HepG2 (cell line): Measurements from ENCODE around the gene UAP1L1. TPM values are rescaled to one million over a fixed set of nuclear protein-coding genes. Genes with fewer than 3 reads are reported as not detected.

Experiments
- ADNP ChIP-seq: sonication (generic); formaldehyde crosslinking; IDR thresholded peaks from 2 replicates; pipeline ENCODE4 v1.4.0; 2020; ENCODE audit warnings: missing genetic modification reagents
- AKNA ChIP-seq: sonication (generic); formaldehyde crosslinking; IDR thresholded peaks from 2 replicates; pipeline ENCODE4 v1.4.0; 2020; ENCODE audit warnings: missing genetic modification reagents, borderline replicate concordance
- DNMT3B ChIP-seq: conservative IDR thresholded peaks from 2 replicates; pipeline ENCODE4 v1.6.1; 2016; ENCODE audit warnings: missing biosample characterization, control low read depth
- LCORL ChIP-seq, 2 experiments: fragments of 450-650 bp in 1 of 2; sonication (generic) in 1 of 2; formaldehyde crosslinking in 1 of 2; IDR thresholded peaks; 2 replicates each; pipeline versions ENCODE4 v1.5.0 to v1.6.1; 2017 to 2020; ENCODE audit warnings: antibody characterized with exemption in 1 of 2, missing genetic modification reagents in 1 of 2
- MEIS1 ChIP-seq: sonication (generic); formaldehyde crosslinking; IDR thresholded peaks from 2 replicates; pipeline ENCODE4 v1.9.0; 2021; ENCODE audit warnings: mild to moderate bottlenecking, missing genetic modification reagents, moderate library complexity, borderline replicate concordance
- MIER2 ChIP-seq: IDR thresholded peaks from 2 replicates; pipeline ENCODE4 v1.6.1; 2016; ENCODE audit warnings: missing biosample characterization, missing genetic modification reagents
- RXRB ChIP-seq: IDR thresholded peaks from 2 replicates; pipeline ENCODE4 v1.6.1; 2016; ENCODE audit warnings: borderline replicate concordance, missing genetic modification reagents, missing compliant biosample characterization
- ZBTB1 ChIP-seq: sonication (generic); formaldehyde crosslinking; IDR thresholded peaks from 2 replicates; pipeline ENCODE4 v1.4.0; 2020; ENCODE audit warnings: missing genetic modification reagents, borderline replicate concordance
- ZBTB7B ChIP-seq: sonication (generic); formaldehyde crosslinking; IDR thresholded peaks from 2 replicates; pipeline ENCODE4 v1.4.0; 2020; ENCODE audit warnings: missing genetic modification reagents
- ZFAT ChIP-seq: sonication (generic); formaldehyde crosslinking; conservative IDR thresholded peaks from 2 replicates; pipeline ENCODE4 v1.8.1; 2023; ENCODE audit warnings: missing genetic modification reagents, inconsistent platforms
- ZFP1 ChIP-seq: IDR thresholded peaks from 2 replicates; pipeline ENCODE4 v1.6.1; 2016
- ZNF337 ChIP-seq: sonication (generic); formaldehyde crosslinking; IDR thresholded peaks from 2 replicates; pipeline ENCODE4 v1.5.1; 2020; ENCODE audit warnings: missing genetic modification reagents, low read depth, mild to moderate bottlenecking, borderline replicate concordance
- ZNF569 ChIP-seq: sonication (generic); formaldehyde crosslinking; IDR thresholded peaks from 2 replicates; pipeline ENCODE4 v1.5.0; 2020; ENCODE audit warnings: mild to moderate bottlenecking, missing genetic modification reagents, moderate library complexity, borderline replicate concordance
- ZNF761 ChIP-seq: sonication (generic); formaldehyde crosslinking; conservative IDR thresholded peaks from 2 replicates; pipeline ENCODE4 v1.4.0; 2020; ENCODE audit warnings: mild to moderate bottlenecking, missing genetic modification reagents
- ZSCAN29 ChIP-seq: sonication (generic); formaldehyde crosslinking; conservative IDR thresholded peaks from 2 replicates; pipeline ENCODE4 v1.4.0; 2020; ENCODE audit warnings: mild to moderate bottlenecking, missing genetic modification reagents
- polyA plus RNA-seq, 8 experiments: library from polyadenylated mRNA; depleted of rRNA in 3 of 8; stranded (reverse) in 7 of 8; unstranded in 1 of 8; fragments of >200 nt; fragmentation: Illumina TruSeq in 4 of 8; extraction: Trizol in 4 of 8; gene quantifications; 2 replicates each; pipeline versions ENCODE4 v1.2.1 to v1.2.3, GENCODE V29; 2011 to 2016; ENCODE audit warnings: low read depth in 4 of 8, missing spikeins in 1 of 8, mixed read lengths in 1 of 8; ENCODE audit not compliant: insufficient read depth in 1 of 8
- total RNA-seq, 5 experiments: library from RNA; depleted of rRNA; stranded (reverse); fragments of >200 nt; fragmentation: Illumina TruSeq; extraction: Trizol; gene quantifications; 2 replicates each; pipeline ENCODE4 v1.2.3, GENCODE V29; 2016; ENCODE audit warnings: low read depth in 1 of 5
- TF ChIP-seq, protein P1 (sequence below): sonication (generic); formaldehyde crosslinking; IDR thresholded peaks from 2 replicates; pipeline ENCODE4 v1.5.0; 2020; ENCODE audit warnings: mild to moderate bottlenecking, missing genetic modification reagents, borderline replicate concordance
- TF ChIP-seq, protein P2 (sequence below): sonication (generic); formaldehyde crosslinking; IDR thresholded peaks from 2 replicates; pipeline ENCODE4; 2020; ENCODE audit warnings: missing genetic modification reagents, mild to moderate bottlenecking, borderline replicate concordance

Gene UAP1L1
- total and polyA plus RNA-seq, 2 of the 13 experiments (the other 11 are each of a cell fraction or from before 2014, with no cell fraction given), result 5.4 to 6.4 TPM

GRCh38 chr9:137116728-137117127, 39.4 kb downstream of the UAP1L1 start (continued):
- no peak for TF ChIP-seq DNMT3B (CRISPR knock-in tag)
- no peak for TF ChIP-seq ZBTB1 (CRISPR knock-in tag)
- no peak for TF ChIP-seq LCORL (IDR thresholded peaks at IDR 0.05)
- no peak; the same call in 1 of the 2 replicates for TF ChIP-seq LCORL (CRISPR knock-in tag; IDR thresholded peaks at IDR 0.05)
- TF ChIP-seq, protein P1, sequence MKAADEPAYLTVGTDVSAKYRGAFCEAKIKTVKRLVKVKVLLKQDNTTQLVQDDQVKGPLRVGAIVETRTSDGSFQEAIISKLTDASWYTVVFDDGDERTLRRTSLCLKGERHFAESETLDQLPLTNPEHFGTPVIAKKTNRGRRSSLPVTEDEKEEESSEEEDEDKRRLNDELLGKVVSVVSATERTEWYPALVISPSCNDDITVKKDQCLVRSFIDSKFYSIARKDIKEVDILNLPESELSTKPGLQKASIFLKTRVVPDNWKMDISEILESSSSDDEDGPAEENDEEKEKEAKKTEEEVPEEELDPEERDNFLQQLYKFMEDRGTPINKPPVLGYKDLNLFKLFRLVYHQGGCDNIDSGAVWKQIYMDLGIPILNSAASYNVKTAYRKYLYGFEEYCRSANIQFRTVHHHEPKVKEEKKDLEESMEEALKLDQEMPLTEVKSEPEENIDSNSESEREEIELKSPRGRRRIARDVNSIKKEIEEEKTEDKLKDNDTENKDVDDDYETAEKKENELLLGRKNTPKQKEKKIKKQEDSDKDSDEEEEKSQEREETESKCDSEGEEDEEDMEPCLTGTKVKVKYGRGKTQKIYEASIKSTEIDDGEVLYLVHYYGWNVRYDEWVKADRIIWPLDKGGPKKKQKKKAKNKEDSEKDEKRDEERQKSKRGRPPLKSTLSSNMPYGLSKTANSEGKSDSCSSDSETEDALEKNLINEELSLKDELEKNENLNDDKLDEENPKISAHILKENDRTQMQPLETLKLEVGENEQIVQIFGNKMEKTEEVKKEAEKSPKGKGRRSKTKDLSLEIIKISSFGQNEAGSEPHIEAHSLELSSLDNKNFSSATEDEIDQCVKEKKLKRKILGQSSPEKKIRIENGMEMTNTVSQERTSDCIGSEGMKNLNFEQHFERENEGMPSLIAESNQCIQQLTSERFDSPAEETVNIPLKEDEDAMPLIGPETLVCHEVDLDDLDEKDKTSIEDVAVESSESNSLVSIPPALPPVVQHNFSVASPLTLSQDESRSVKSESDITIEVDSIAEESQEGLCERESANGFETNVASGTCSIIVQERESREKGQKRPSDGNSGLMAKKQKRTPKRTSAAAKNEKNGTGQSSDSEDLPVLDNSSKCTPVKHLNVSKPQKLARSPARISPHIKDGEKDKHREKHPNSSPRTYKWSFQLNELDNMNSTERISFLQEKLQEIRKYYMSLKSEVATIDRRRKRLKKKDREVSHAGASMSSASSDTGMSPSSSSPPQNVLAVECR, result peak; percentile 40; the same call in 1 of the 2 replicates
- TF ChIP-seq ZNF569 (CRISPR knock-in tag), result no peak
- peak; percentile 56; the same call in 1 of the 2 replicates for TF ChIP-seq ZSCAN29
- no peak for TF ChIP-seq MIER2
- TF ChIP-seq, protein P2, sequence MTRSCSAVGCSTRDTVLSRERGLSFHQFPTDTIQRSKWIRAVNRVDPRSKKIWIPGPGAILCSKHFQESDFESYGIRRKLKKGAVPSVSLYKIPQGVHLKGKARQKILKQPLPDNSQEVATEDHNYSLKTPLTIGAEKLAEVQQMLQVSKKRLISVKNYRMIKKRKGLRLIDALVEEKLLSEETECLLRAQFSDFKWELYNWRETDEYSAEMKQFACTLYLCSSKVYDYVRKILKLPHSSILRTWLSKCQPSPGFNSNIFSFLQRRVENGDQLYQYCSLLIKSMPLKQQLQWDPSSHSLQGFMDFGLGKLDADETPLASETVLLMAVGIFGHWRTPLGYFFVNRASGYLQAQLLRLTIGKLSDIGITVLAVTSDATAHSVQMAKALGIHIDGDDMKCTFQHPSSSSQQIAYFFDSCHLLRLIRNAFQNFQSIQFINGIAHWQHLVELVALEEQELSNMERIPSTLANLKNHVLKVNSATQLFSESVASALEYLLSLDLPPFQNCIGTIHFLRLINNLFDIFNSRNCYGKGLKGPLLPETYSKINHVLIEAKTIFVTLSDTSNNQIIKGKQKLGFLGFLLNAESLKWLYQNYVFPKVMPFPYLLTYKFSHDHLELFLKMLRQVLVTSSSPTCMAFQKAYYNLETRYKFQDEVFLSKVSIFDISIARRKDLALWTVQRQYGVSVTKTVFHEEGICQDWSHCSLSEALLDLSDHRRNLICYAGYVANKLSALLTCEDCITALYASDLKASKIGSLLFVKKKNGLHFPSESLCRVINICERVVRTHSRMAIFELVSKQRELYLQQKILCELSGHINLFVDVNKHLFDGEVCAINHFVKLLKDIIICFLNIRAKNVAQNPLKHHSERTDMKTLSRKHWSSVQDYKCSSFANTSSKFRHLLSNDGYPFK, result no peak
- TF ChIP-seq AKNA (CRISPR knock-in tag), result no peak
- TF ChIP-seq ZNF337, result no peak
- 0 out of 2 replicates have a peak, but pooled peaks have one; percentile 15 for TF ChIP-seq ZBTB7B (CRISPR knock-in tag)
- no peak for TF ChIP-seq ZFP1
- TF ChIP-seq RXRB, result peak; percentile 66; the same call in 1 of the 2 replicates
- TF ChIP-seq ZNF761 (CRISPR knock-in tag), result 0 out of 2 replicates have a peak, but pooled peaks have one; percentile 55
- TF ChIP-seq ADNP, result no peak
- TF ChIP-seq ZFAT (CRISPR knock-in tag), result no peak
- TF ChIP-seq MEIS1 (CRISPR knock-in tag), result 0 out of 2 replicates have a peak, but pooled peaks have one; percentile 41
